K562 (cell line): ENCODE data around the gene KMT5B. TPM values are rescaled to one million over a fixed set of nuclear protein-coding genes. Genes with fewer than 3 reads are reported as not detected.
A peak's percentile ranks its signal among the peaks of the same experiment; 100 is the strongest.

ENCODE experiments used
- ATAC-seq: fragments of 200-7000 bp; cut with Tn5 transposase; 3 replicates; pipeline ENCODE4 v1.9.1; 2020; ENCODE audit warnings: moderate library complexity
- BruUV-seq: library from RNA; stranded (reverse); fragments of 400-500 nt; replicated peaks from 2 replicates; lab custom pipeline; 2021; lab: Mats Ljungman, UMichigan
- CTCF ChIA-PET: fragments of 300-600 bp; formaldehyde crosslinking; extraction: SDS; loops from one replicate; lab custom pipeline; 2021; ENCODE audit warnings: low intra/inter-chr PET ratio; lab: Yijun Ruan, JAX
- POLR2A ChIA-PET: fragments of 300-600, 350-650 bp; sonication (Branson Sonifier 250); formaldehyde crosslinking; extraction: SDS; loops from one replicate; lab custom pipeline; 2021; ENCODE audit warnings: antibody characterized with exemption, inconsistent platforms; lab: Yijun Ruan, JAX
- DNase-seq, 4 experiments: peaks; one replicate each; pipeline versions ENCODE4 v3.0.0 to v3.0.0-alpha.2; 2011 to 2018; ENCODE audit warnings: low spot score in 3 of 4, mixed read lengths in 3 of 4; ENCODE audit errors: extremely low read depth in 1 of 4
- FAIRE-seq: peaks from 2 replicates; lab custom pipeline; 2011; peaks lifted over from hg19 to GRCh38; lab: Jason Lieb, UNC
- H2AFZ ChIP-seq: 2 replicates; pipeline ENCODE4 v1.6.0; 2011; ENCODE audit warnings: low read depth, low read length, control low read depth, inconsistent platforms
- H3K27ac ChIP-seq: fragments of 200-600 bp; 3 replicates; pipeline ENCODE4 v1.8.0; 2011; ENCODE audit warnings: low read depth, mild to moderate bottlenecking, control low read depth, inconsistent platforms, low read length, moderate library complexity, mixed read lengths; ENCODE audit errors: extremely low read depth
- H3K27me3 ChIP-seq, 2 experiments: fragments of 300-600 bp in 1 of 2; 2 replicates in 1 of 2; 3 replicates in 1 of 2; pipeline versions ENCODE4 v1.6.0 to v1.8.0; 2011; ENCODE audit warnings: inconsistent platforms in 2 of 2, low read length in 2 of 2, mild to moderate bottlenecking in 1 of 2, mixed read lengths in 1 of 2, moderate library complexity in 1 of 2; ENCODE audit not compliant: control insufficient read depth in 2 of 2, insufficient read depth in 2 of 2
- H3K36me3 ChIP-seq: fragments of 300-600 bp; 3 replicates; pipeline ENCODE4 v1.8.0; 2011; ENCODE audit warnings: mild to moderate bottlenecking, low read length, inconsistent platforms; ENCODE audit not compliant: control insufficient read depth, insufficient read depth
- H3K4me1 ChIP-seq, 2 experiments: fragments of 200-600 bp in 1 of 2; replicated peaks in 1 of 2; 2 replicates in 1 of 2; 3 replicates in 1 of 2; pipeline versions ENCODE4 v1.5.1 to v1.8.0; 2011; ENCODE audit warnings: inconsistent platforms in 2 of 2, low read length in 2 of 2, mild to moderate bottlenecking in 1 of 2, mixed read lengths in 1 of 2, moderate library complexity in 1 of 2; ENCODE audit not compliant: control insufficient read depth in 2 of 2, insufficient read depth in 2 of 2
- H3K4me2 ChIP-seq: 2 replicates; pipeline ENCODE4 v1.6.1; 2011; ENCODE audit warnings: low read length, control low read depth, inconsistent platforms, mixed read lengths; ENCODE audit not compliant: insufficient read depth
- H3K4me3 ChIP-seq: fragments of 200-600 bp; sonication (generic), shearing (Covaris generic); 2 replicates; pipeline ENCODE4 v1.5.1; 2016; ENCODE audit warnings: control low read depth, inconsistent platforms
- H3K79me2 ChIP-seq: fragments of 200-600 bp; 3 replicates; pipeline ENCODE4 v1.8.0; 2011; ENCODE audit warnings: low read length, inconsistent platforms; ENCODE audit not compliant: control insufficient read depth, insufficient read depth
- H3K9ac ChIP-seq, 2 experiments: 2 replicates each; pipeline versions ENCODE4 v1.6.0 to v1.6.1; 2011; ENCODE audit warnings: low read depth in 2 of 2, low read length in 2 of 2, control low read depth in 1 of 2, inconsistent platforms in 1 of 2, mild to moderate bottlenecking in 1 of 2, mixed read lengths in 1 of 2; ENCODE audit not compliant: insufficient read depth in 1 of 2
- H3K9me1 ChIP-seq: one replicate; pipeline ENCODE4 v1.6.0; 2011; ENCODE audit warnings: inconsistent platforms, mild to moderate bottlenecking, low read length, moderate library complexity; ENCODE audit not compliant: control insufficient read depth, insufficient read depth
- H3K9me3 ChIP-seq: replicated peaks from 2 replicates; pipeline ENCODE4 v1.5.1; 2011; ENCODE audit warnings: low read depth, low read length, inconsistent platforms; ENCODE audit not compliant: control insufficient read depth, insufficient read depth
- H4K20me1 ChIP-seq: replicated peaks from 2 replicates; pipeline ENCODE4 v1.6.1; 2011; ENCODE audit warnings: low read length, inconsistent platforms, mixed read lengths; ENCODE audit not compliant: control insufficient read depth, insufficient read depth
- BCOR ChIP-seq: fragments of 450-650 bp; IDR thresholded peaks from 2 replicates; pipeline ENCODE4 v1.6.1; 2016
- BDP1 ChIP-seq: IDR thresholded peaks from 3 replicates; pipeline ENCODE4 v1.6.1; 2011; ENCODE audit not compliant: insufficient read length, insufficient read depth
- CBFA2T3 ChIP-seq: fragments of 450-650 bp; IDR thresholded peaks from 2 replicates; pipeline ENCODE4 v1.6.1; 2017
- CBX3 ChIP-seq, 2 experiments: IDR thresholded peaks; 1 replicate in 1 of 2; 2 replicates in 1 of 2; pipeline ENCODE4 v1.6.1; 2012; ENCODE audit warnings: inconsistent platforms in 2 of 2, low read length in 2 of 2, borderline replicate concordance in 1 of 2, control low read depth in 1 of 2
- CEBPB ChIP-seq: fragments of 450-650 bp; IDR thresholded peaks from 2 replicates; pipeline ENCODE4 v1.6.1; 2016; ENCODE audit warnings: missing genetic modification characterization, missing compliant biosample characterization
- EGR1 ChIP-seq: fragments of 450-650 bp; conservative IDR thresholded peaks from 2 replicates; pipeline ENCODE4 v1.6.1; 2017; ENCODE audit warnings: mild to moderate bottlenecking
- ELF1 ChIP-seq: fragments of 200-800 bp; sonication (Bioruptor generic); IDR thresholded peaks from 2 replicates; pipeline ENCODE4 v1.6.1; 2016; ENCODE audit warnings: missing genetic modification characterization, missing compliant biosample characterization
- KAT7 ChIP-seq: sonication (generic); formaldehyde crosslinking; IDR thresholded peaks from 2 replicates; pipeline ENCODE4 v1.8.0; 2022; ENCODE audit warnings: missing genetic modification reagents, mild to moderate bottlenecking, borderline replicate concordance
- KDM5B ChIP-seq: fragments of 200-600 bp; sonication (generic); IDR thresholded peaks from 2 replicates; pipeline ENCODE4 v1.6.1; 2012; ENCODE audit warnings: low read depth, mild to moderate bottlenecking, moderate library complexity, low read length, control low read depth, inconsistent platforms; ENCODE audit not compliant: insufficient replicate concordance
- MCM7 ChIP-seq, 2 experiments: fragments of 450-650 bp; IDR thresholded peaks; 2 replicates each; pipeline ENCODE4 v1.6.1; 2016 to 2018
- NFIC ChIP-seq: fragments of 450-650 bp; IDR thresholded peaks from 2 replicates; pipeline ENCODE4 v1.6.1; 2017; ENCODE audit warnings: mild to moderate bottlenecking, inconsistent platforms
- RAD51 ChIP-seq: fragments of 450-650 bp; IDR thresholded peaks from 2 replicates; pipeline ENCODE4 v1.7.1; 2016; ENCODE audit warnings: low read depth, mild to moderate bottlenecking, borderline replicate concordance
- TSC22D4 ChIP-seq: fragments of 450-650 bp; IDR thresholded peaks from 2 replicates; pipeline ENCODE4 v1.6.1; 2016; ENCODE audit warnings: missing genetic modification characterization, missing biosample characterization, control low read depth
- ZNF384 ChIP-seq: IDR thresholded peaks from 2 replicates; pipeline ENCODE4 v1.6.1; 2012; ENCODE audit warnings: low read depth, low read length, improper control_type of control experiment
- WGBS: fragments of 100-300 bp; shearing (Covaris generic); methylation state at CpG from one replicate; pipeline ENCODE4 v1.1.6; 2016; ENCODE audit warnings: low coverage, mixed read lengths; ENCODE audit not compliant: insufficient coverage; ENCODE audit errors: missing lambda C conversion rate; 5-methylcytosine and 5-hydroxymethylcytosine counted together
- in situ Hi-C: fragments of 300-500 bp; cut with MboI; formaldehyde crosslinking; loops from 4 replicates; pipeline ENCODE4 v1.15.0; 2018; ENCODE audit warnings: inconsistent platforms, mixed read lengths
- intact Hi-C: fragments of 100-400 bp; cut with micrococcal nuclease; formaldehyde crosslinking; loops from 2 replicates; pipeline ENCODE4 v1.14.2; 2022
- polyA plus RNA-seq, 8 experiments: library from polyadenylated mRNA; depleted of rRNA in 4 of 8; stranded (reverse) in 5 of 8; unstranded in 3 of 8; fragments of >200 nt; fragmentation: Nextera tagmentation in 2 of 8; fragmentation: Illumina TruSeq in 1 of 8; extraction: Ambion mirVana in 2 of 8; extraction: Trizol in 1 of 8; gene quantifications; 2 replicates each; pipeline versions ENCODE4 v1.2.1 to v1.2.3, GENCODE V29; 2011 to 2014; ENCODE audit warnings: inconsistent platforms in 1 of 8, missing spikeins in 1 of 8
- total RNA-seq, 7 experiments: library from RNA; depleted of rRNA in 6 of 7; stranded (reverse); fragments of >200 nt in 6 of 7; fragmentation: Illumina TruSeq in 2 of 7; extraction: Trizol in 2 of 7; gene quantifications; 2 replicates each; pipeline versions ENCODE4 v1.2.1 to v1.2.3, GENCODE V29; 2011 to 2021; ENCODE audit warnings: low replicate concordance in 1 of 7
- TF ChIP-seq, protein P1 (sequence below): IDR thresholded peaks from 2 replicates; pipeline ENCODE4 v1.6.1; 2011; ENCODE audit warnings: borderline replicate concordance, low read depth, mild to moderate bottlenecking, moderate library complexity, low read length; ENCODE audit not compliant: insufficient read depth, poor library complexity, severe bottlenecking
- TF ChIP-seq, protein P2 (sequence below): sonication (generic); formaldehyde crosslinking; IDR thresholded peaks from 2 replicates; pipeline ENCODE4 v1.8.0; 2022; ENCODE audit warnings: mild to moderate bottlenecking, low read depth, missing genetic modification reagents

Gene KMT5B
- total and polyA plus RNA-seq, 9 of the 15 experiments (the other 6 are each of a cell fraction or from before 2014, with no cell fraction given), result 7.3 to 27.3 (median 20.9) TPM

DNA sequence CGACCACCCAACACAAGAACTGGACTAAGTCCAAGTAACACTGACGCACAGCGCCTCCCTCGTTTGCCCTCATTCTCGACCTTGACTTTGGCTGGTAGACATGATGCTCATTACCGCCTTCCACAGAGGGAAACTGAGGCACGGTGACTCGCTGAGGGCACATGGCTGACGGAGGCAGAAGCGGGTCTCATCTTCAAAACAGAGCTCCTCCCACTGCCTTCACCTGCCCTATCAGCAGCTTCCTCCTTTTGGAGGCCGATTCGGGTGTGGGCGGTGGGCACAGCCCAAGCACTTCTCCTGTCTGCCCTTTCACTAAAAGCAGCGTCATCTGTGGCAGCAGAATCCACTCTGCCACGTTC is 2.0 kb upstream of the KMT5B start:
- Histone ChIP-seq H3K4me3 (no peak overlapping the region), H3K9me3 (no peaks in the 10 kb centered on the region), H3K4me1 (peaks cover 7 to 36% of the 10 kb centered on the region in 2 experiments; a peak in 4 of 5 replicates), H3K9ac (peak overlapping the region in 1 of 2 experiments; percentile 43; a peak in 2 of 4 replicates), H3K27me3 (peaks cover 12 to 37% of the 10 kb centered on the region in 2 experiments; a peak in 4 of 5 replicates), H3K27ac (no peak overlapping the region), H2AFZ (peak overlapping the region; percentile 53; the same call in 1 of the 2 replicates), H3K36me3 (no peaks in the 10 kb centered on the region), H4K20me1 (peaks cover 12% of the 10 kb centered on the region; the same call in 1 of the 2 replicates), H3K4me2 (peak overlapping the region; percentile 54), H3K9me1 (no peaks in the 10 kb centered on the region), H3K79me2 (peaks cover 26% of the 10 kb centered on the region)
- DNase-seq, result peak in 2 of 4 experiments; percentile 26 to 27
- intact Hi-C loops, result no loop called here
- BruUV-seq, result no TSS peak
- WGBS, result 7% methylated on average over 15 of the region's 15 CpGs
- in situ Hi-C loops, result no loop called here
- TF ChIP-seq CBX3 (IDR thresholded peaks at IDR 0.05; ENCODE audit: borderline replicate concordance in 1 of 2, low read length in 2 of 2), result no peak
- 0 out of 2 replicates have a peak, but pooled peaks have one; percentile 34 for TF ChIP-seq EGR1
- TF ChIP-seq ZNF384, result no peak
- TF ChIP-seq BDP1, result no peak
- peak; percentile 27; the same call in 1 of the 2 replicates for TF ChIP-seq NFIC
- TF ChIP-seq CBFA2T3, result no peak
- TF ChIP-seq MCM7 (IDR thresholded peaks at IDR 0.05), result no peak
- 0 out of 2 replicates have a peak, but pooled peaks have one; percentile 33 for TF ChIP-seq KAT7
- 0 out of 2 replicates have a peak, but pooled peaks have one; percentile 22 for TF ChIP-seq BCOR
- TF ChIP-seq CEBPB, result no peak
- TF ChIP-seq KDM5B, result no peak
- TF ChIP-seq, protein P1, sequence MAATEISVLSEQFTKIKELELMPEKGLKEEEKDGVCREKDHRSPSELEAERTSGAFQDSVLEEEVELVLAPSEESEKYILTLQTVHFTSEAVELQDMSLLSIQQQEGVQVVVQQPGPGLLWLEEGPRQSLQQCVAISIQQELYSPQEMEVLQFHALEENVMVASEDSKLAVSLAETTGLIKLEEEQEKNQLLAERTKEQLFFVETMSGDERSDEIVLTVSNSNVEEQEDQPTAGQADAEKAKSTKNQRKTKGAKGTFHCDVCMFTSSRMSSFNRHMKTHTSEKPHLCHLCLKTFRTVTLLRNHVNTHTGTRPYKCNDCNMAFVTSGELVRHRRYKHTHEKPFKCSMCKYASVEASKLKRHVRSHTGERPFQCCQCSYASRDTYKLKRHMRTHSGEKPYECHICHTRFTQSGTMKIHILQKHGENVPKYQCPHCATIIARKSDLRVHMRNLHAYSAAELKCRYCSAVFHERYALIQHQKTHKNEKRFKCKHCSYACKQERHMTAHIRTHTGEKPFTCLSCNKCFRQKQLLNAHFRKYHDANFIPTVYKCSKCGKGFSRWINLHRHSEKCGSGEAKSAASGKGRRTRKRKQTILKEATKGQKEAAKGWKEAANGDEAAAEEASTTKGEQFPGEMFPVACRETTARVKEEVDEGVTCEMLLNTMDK, result no peak
- no peak for TF ChIP-seq TSC22D4 (tag)
- TF ChIP-seq, protein P2, sequence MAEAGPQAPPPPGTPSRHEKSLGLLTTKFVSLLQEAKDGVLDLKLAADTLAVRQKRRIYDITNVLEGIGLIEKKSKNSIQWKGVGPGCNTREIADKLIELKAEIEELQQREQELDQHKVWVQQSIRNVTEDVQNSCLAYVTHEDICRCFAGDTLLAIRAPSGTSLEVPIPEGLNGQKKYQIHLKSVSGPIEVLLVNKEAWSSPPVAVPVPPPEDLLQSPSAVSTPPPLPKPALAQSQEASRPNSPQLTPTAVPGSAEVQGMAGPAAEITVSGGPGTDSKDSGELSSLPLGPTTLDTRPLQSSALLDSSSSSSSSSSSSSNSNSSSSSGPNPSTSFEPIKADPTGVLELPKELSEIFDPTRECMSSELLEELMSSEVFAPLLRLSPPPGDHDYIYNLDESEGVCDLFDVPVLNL (CRISPR knock-in tag), result no peak
- TF ChIP-seq RAD51, result no peak
- no peak for TF ChIP-seq ELF1 (tag)
- CTCF ChIA-PET, result no interaction called here
- POLR2A ChIA-PET, result interaction anchor here (0.7 to 2.0 kb wide), 4 partner anchors 11 to 122 kb away, joined by 3 to 6 read pairs (median 4); no protein-coding TSS in a partner anchor
- no peak for FAIRE-seq
- no peak for ATAC-seq
